Activated CD4-positive, alpha-beta T cell treated with anti-CD3 and anti-CD28 coated beads for 24 hours (primary cell): ENCODE measurements around the gene ATP1A2.

ENCODE experiments used
- DNase-seq, 2 donors: peaks; one replicate each; pipeline ENCODE4 v3.0.0-alpha.2; 2020; ENCODE audit warnings: low read depth in 2 of 2

Gene ATP1A2

GRCh38 chr1:160115545-160116282, at the start of gene ATP1A2:
ATP1A2 (plus strand) TSS chr1:160115759; CDS start chr1:160115862, 103 bp downstream.
- DNase-seq = no peak

GRCh38 chr1:160066829-160067745, 48.5 kb upstream of the ATP1A2 start:
- no peak for DNase-seq

- DNase-seq = no peak
Observed at GRCh38 chr1:160068225-160068624, 47.3 kb upstream of the ATP1A2 start.

GRCh38 chr1:160069460-160070231, 45.9 kb upstream of the ATP1A2 start, which contains the start of gene KCNJ10:
KCNJ10 (minus strand) TSS chr1:160070160; CDS start chr1:160042532, 27,628 bp downstream.
- no peak for DNase-seq

- DNase-seq = peak; percentile 40 to 44
Observed at GRCh38 chr1:160070243-160071163, 45.1 kb upstream of the ATP1A2 start.

- no peak for DNase-seq
Observed at GRCh38 chr1:160071289-160071688, 44.3 kb upstream of the ATP1A2 start.

GRCh38 chr1:160074865-160075264, 40.7 kb upstream of the ATP1A2 start:
- DNase-seq = no peak

GRCh38 chr1:160075836-160076235, 39.7 kb upstream of the ATP1A2 start:
- DNase-seq = no peak

- no peak for DNase-seq
Observed at GRCh38 chr1:160076295-160076694, 39.3 kb upstream of the ATP1A2 start.

GRCh38 chr1:160077486-160077885, 38.1 kb upstream of the ATP1A2 start:
- no peak for DNase-seq

GRCh38 chr1:160078512-160079195, 36.9 kb upstream of the ATP1A2 start:
- DNase-seq = peak; percentile 38 to 46

GRCh38 chr1:160079448-160079847, 36.1 kb upstream of the ATP1A2 start:
- DNase-seq = no peak

GRCh38 chr1:160080381-160081100, 35.0 kb upstream of the ATP1A2 start:
- DNase-seq = no peak

- no peak for DNase-seq
Observed at GRCh38 chr1:160081261-160081936, 34.2 kb upstream of the ATP1A2 start, which contains the start of gene KCNJ9. KCNJ9 (plus strand) TSS chr1:160081538; CDS start chr1:160084031, 2,493 bp downstream.

GRCh38 chr1:160082487-160082886, 33.1 kb upstream of the ATP1A2 start:
- DNase-seq = no peak

GRCh38 chr1:160082926-160083325, 32.6 kb upstream of the ATP1A2 start:
- DNase-seq = no peak

- DNase-seq = peak; percentile 65 to 68
Observed at GRCh38 chr1:160083968-160084770, 31.4 kb upstream of the ATP1A2 start.

GRCh38 chr1:160084771-160085321, 30.7 kb upstream of the ATP1A2 start:
- no peak for DNase-seq
